GM10248 (cell line): ENCODE data around the gene VASN.
A peak's percentile ranks its signal among the peaks of the same experiment; 100 is the strongest.

ENCODE experiments used
- CTCF ChIA-PET: fragments of 300-600 bp; sonication (Branson Sonifier 250); formaldehyde crosslinking; extraction: SDS; loops from one replicate; lab custom pipeline; 2021; ENCODE audit warnings: antibody characterized with exemption; lab: Yijun Ruan, JAX
- POLR2A ChIA-PET: fragments of 350-650 bp; sonication (Branson Sonifier 250); formaldehyde crosslinking; extraction: SDS; loops from one replicate; lab custom pipeline; 2020; ENCODE audit warnings: antibody characterized with exemption; lab: Yijun Ruan, JAX
- DNase-seq: peaks from one replicate; pipeline ENCODE4 v3.0.0; 2012; ENCODE audit errors: extremely low spot score
- TF ChIP-seq, protein P1 (sequence below): IDR thresholded peaks from 2 replicates; pipeline ENCODE4 v1.5.1; 2012; ENCODE audit warnings: mild to moderate bottlenecking, low read depth; ENCODE audit errors: extremely low read depth, missing control alignments, control extremely low read depth

VASN gene

DNA sequence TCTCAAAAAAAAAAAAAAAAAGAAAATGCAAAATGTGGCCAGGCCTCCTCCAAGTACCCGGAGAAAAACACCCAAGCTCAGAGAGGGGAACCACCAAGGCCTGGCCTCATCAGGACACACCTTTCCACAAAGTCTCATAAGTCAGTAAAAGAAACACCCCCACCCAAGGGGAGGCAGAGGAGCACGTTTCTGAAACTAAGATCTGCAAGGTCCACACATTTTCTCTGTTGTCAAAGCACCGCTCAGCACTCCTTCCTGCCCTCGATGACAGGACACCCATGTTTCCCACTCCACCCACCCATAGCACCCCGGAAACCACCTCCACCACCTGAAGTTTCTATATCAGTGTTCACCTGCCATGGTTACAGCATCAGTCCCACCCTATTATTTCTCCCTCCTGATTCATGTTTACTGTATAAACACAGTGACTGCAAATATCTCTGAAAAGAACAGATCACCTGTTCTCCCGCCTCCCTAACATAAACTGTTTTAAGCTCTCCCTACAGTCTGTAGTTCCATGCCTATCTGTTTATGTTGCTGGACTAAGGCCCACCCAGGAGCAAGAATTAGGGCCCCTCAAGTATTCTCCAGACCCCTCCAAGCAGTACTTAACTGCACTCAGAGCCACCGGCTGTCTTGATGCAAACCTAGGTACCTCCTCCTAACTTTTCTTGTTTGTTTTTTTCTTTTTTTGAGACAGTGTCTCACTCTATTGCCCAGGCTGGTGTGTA is 42.7 kb downstream of the VASN start:
- ChIA-PET POLR2A (interaction anchor here (0.5 to 0.6 kb wide), 2 partner anchors 198 to 951 kb away, joined by 3 read pairs; no protein-coding TSS in a partner anchor), CTCF (interaction anchor here (1.4 to 8.7 kb wide), 2 partner anchors 11 to 156 kb away, joined by 3 to 89 read pairs; no protein-coding TSS in a partner anchor)
- TF ChIP-seq, protein P1, sequence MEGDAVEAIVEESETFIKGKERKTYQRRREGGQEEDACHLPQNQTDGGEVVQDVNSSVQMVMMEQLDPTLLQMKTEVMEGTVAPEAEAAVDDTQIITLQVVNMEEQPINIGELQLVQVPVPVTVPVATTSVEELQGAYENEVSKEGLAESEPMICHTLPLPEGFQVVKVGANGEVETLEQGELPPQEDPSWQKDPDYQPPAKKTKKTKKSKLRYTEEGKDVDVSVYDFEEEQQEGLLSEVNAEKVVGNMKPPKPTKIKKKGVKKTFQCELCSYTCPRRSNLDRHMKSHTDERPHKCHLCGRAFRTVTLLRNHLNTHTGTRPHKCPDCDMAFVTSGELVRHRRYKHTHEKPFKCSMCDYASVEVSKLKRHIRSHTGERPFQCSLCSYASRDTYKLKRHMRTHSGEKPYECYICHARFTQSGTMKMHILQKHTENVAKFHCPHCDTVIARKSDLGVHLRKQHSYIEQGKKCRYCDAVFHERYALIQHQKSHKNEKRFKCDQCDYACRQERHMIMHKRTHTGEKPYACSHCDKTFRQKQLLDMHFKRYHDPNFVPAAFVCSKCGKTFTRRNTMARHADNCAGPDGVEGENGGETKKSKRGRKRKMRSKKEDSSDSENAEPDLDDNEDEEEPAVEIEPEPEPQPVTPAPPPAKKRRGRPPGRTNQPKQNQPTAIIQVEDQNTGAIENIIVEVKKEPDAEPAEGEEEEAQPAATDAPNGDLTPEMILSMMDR, result no peak
- peak; percentile 90 for DNase-seq

DNA sequence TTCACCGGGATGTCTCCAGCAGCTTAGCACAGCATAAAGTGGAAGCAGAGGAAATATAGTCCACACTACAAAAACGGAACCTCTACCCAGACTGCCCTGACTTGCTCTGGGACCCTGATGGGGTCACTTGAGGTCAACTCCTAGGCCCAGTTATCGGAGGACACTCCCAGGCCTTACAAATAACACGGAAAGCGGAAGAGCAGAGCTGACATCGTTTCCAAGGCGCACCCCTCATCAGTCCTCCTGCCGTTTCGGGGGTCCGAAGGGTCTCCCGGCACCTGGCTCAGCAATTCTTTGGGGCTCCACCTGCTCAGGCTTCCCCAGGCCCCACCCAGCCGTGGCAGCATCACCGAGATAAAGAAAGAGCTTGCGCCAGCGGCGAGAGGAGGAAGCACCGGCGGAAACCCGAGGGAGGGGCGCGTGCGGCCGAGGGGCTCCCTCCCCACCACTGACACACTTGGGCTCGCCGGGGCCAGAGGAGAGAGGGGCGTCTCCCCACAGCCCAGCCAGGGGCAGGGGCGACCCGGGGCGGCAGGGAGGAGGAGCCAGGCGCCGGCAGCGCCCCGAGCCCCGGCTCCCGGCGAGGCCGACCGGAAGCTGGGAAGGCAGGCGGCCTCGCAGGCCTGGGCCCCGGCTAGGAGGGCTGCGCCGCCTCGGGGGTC is 44.0 kb downstream of the VASN start:
- no peak for DNase-seq
- ChIA-PET CTCF (interaction anchor here (0.9 to 8.7 kb wide), 2 partner anchors 12 to 162 kb away, joined by 3 to 89 read pairs; no protein-coding TSS in a partner anchor), POLR2A (interaction anchor here (1.0 to 1.6 kb wide), 2 partner anchors 11 to 13 kb away, joined by 3 to 4 read pairs; no protein-coding TSS in a partner anchor)
- TF ChIP-seq, protein P1, result no peak

DNA sequence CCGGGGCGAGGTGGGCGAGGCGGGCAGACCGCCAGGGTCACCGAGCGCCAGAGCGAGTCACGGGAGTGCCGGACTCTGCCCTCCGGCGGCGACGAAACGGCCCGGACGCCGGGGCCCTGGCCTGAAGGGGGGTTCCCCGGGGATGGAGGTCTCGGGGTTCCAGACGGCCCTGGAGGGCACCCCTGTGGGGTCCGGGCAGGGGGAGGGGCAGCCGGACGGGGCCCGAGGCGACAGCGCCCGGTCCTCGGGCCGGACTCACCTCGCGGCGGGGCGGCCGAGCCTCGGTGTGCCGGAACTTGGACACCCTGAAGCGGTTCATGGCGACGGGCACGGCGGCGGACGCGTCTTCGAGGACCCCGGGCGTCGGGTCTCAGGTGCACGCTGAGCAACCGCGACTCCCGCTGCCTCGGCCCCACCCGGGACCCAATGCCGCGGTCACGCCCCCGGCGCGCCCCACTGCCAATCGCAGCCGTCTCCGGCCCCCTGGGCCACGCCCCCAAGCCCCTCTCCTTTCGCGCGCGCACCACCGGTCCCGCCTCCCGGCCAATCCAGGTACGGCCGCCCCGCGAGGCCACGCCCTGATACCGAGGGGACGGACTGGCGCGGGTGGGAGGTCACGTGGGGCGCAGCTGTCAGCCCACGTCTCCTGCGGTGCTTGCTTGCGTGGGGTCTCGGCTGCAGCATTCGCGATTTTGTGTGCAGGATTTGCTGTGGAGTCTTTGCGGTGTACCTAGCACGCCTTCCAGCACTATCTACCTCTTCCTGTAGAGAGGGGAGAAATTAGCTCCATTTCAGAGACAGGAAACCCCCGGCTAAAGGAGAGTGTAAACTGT is 44.8 kb downstream of the VASN start, which contains the start of gene CORO7:
TSS of gene CORO7 (minus strand) at position 397 of the 833 bp plus-strand sequence. CDS start at position 319, 78 bp downstream.
- ChIA-PET CTCF (interaction anchor here (0.9 to 8.7 kb wide), 3 partner anchors 10 to 162 kb away, joined by 3 to 89 read pairs (median 5); no protein-coding TSS in a partner anchor), POLR2A (interaction anchor here (0.6 to 1.6 kb wide), 3 partner anchors 11 to 90 kb away, joined by 3 to 4 read pairs (median 3); no protein-coding TSS in a partner anchor)
- TF ChIP-seq, protein P1, result no peak
- peak; percentile 97 for DNase-seq

DNA sequence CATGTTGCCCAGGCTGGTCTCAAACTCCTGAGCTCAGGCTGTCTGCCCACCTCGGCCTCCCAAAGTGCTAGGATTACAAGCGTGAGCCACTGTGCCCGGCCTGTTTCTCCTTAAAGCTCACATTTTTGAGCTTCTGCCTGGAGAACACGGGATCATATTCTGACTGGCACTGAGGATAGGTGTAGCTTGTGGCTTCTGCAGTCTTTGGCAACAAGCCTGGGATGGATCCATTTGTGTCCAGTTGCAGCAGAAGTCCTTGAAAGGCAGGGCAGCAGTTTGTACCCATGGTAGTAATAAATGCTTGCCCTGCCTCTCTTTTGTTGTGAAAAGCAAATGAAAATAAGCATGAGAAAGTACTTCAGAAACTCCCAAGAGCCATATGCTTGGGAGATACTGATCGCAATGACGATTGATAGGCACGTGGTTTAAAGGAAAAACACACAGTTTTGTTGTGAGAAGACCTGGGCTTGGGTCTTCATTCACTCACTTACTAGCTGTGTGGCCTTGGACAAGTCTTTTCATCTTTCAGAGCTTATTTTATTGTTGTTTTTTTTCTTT is 47.8 kb downstream of the VASN start:
- ChIA-PET POLR2A (no interaction called here), CTCF (interaction anchor here (1.0 to 8.7 kb wide), 3 partner anchors 16 to 642 kb away, joined by 3 to 89 read pairs (median 3); no protein-coding TSS in a partner anchor)
- TF ChIP-seq, protein P1, result no peak
- no peak for DNase-seq

DNA sequence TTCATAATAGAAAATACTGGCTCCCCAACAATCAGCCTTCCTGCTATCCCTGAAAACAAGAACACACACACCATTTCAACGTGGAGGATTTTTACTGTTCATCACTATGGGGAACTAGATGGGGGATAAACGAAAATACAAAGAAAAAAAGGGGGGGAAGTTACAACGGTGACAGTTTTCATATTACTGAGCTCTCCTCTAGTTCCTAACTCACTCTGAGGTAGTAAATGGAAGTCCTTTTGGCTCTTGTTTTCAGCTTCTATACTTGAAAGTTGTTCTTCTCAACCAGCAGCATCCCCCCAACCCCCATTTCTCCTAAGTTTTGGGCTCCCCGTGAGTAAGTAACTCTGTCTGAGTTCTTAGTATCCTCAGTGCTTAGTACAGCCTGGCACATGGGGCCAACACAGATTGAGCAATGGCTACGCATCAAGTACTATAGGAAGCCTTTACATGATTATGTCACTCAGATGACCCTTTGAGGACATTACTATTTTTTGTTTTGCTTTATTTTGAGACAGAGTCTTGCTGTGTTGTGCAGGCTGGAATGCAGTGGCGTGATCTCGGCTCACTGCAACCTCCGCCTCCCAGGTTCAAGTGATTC is 49.0 kb downstream of the VASN start:
- no peak for DNase-seq
- ChIA-PET POLR2A (no interaction called here), CTCF (interaction anchor here (1.0 to 8.7 kb wide), 3 partner anchors 17 to 640 kb away, joined by 3 to 89 read pairs (median 3); no protein-coding TSS in a partner anchor)
- TF ChIP-seq, protein P1, result no peak
